HG03025 (cell line): ENCODE measurements around the gene GRPEL2.
"Not testable (repeated sequence)": the region's sequence is repeated elsewhere in the genome, so short reads cannot be mapped to it uniquely, and the experiment has no call there.

ENCODE experiments used
- ATAC-seq: cut with Tn5 transposase; IDR thresholded peaks from one replicate; pipeline ENCODE4 v1.9.1; 2021; ENCODE audit warnings: mild to moderate bottlenecking, moderate library complexity; ENCODE audit not compliant: unreplicated experiment, low FRiP score

Gene GRPEL2

DNA sequence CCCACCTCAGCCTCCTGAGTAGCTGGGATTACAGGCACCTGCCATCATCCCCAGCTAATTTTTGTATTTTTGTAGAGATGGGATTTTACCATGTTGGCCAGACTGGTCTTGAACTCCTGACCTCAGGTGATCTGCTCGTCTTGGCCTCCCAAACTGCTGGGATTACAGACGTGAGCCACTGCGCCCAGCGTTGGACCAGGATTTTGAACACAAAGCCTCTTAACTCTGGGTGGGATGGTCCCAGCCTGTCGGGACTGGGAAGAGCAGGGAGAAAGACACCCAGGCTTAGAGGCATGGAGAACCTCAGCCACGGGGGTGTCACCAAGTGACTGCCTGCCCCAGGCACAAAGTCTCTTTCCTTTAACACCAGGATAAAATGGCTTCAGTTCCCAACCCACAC is 45.8 kb downstream of the GRPEL2 start:
- not testable (repeated sequence) for ATAC-seq

DNA sequence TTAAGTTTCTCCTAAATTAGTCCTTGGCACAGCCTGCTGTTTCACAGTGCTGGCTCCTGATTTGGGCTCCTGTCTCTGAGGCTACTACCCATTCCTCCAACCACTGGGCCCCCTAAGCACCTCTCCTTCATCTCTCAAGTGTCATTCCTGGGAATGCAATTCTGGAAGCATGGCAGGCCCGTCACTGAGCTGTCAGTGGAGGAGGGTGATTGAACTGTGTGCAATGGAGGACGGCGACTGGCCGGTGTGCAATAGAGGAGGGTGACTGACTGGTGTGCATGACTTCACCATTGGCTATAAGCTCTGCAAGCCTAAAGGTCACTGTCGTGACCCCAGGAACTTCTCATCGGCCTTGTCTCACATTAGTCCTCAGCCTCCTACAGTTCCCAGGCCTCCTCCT is 46.2 kb downstream of the GRPEL2 start:
- no peak for ATAC-seq

DNA sequence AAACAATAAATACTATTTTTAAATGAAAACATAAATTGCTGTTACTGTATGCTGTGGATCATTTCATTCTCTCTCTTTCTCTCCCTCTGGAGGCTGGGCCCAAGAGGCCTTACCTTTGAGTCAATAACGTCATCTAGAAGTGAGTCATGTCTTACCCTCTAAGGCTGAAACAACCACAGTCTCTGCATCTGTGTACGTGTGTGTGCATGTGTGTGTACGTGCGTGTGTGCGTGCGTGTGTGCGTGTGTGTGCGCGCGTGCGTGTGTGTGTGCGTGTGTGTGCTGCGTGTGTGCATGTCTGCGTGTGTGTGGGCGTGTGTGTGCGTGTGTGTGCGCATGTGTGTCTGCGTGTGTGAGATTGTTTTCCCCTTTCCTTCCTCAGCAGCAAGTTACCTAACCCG is 47.4 kb downstream of the GRPEL2 start:
- ATAC-seq = no peak

DNA sequence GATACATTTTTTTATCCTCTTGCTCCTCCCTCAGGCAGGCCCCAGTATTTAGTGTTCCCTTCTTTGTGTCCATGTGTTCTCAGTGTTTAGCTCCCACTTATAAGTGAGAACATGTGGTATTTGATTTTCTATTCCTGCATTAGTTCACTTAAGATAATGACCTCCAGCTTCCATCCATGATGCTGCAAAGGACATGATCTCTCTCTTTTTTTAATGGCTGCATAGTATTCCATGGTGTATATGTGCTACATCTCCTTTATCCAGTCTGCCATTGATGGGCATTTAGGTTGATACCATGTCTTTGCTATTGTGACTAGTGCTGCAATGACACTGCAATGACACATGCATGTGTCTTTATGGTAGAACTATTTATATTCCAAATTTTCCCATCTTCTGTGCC is 49.7 kb downstream of the GRPEL2 start:
- not testable (repeated sequence) for ATAC-seq

DNA sequence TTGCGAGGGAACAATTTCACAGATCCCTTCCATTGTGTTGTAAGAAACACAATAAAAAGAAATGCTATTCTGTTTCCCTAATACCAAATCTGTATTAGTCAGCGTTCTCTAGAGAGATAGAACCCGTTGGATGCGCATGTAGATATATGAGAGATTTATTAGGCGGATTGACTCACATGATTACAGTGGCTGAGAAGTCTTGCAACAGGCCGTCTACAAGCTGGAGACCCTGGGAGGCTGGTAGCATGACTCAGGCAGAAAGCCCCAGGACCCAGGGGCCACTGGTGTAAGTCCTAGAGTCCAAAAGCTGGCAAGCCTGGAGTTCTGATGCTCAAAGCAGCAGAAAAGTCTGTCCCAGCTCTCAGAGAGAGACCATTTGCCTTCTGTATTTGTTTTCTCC is 52.2 kb downstream of the GRPEL2 start:
- no peak for ATAC-seq

DNA sequence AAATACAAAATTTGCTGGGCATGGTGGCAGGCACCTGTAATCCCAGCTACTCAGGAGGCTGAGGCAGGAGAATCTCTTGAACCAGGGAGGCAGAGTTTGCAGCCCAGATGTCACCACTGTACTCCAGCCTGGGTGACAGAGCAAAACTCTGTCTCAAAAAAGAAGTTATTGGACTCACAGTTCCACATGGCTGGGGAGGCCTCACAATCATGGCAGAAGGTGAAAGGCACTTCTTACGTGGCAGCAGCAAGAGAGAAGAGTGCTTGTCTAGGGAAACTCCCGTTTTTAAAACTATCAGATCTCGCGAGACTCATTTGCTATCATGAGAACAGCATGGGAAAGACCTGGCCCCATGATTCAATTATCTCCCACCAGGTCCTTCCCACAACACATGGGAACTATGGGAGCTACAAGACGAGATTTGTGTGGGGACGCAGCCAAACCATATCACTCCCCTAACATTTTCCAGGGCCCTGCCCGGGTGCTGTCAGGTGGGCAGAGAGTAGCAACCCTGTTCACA is 53.5 kb downstream of the GRPEL2 start:
- not testable (repeated sequence) for ATAC-seq

DNA sequence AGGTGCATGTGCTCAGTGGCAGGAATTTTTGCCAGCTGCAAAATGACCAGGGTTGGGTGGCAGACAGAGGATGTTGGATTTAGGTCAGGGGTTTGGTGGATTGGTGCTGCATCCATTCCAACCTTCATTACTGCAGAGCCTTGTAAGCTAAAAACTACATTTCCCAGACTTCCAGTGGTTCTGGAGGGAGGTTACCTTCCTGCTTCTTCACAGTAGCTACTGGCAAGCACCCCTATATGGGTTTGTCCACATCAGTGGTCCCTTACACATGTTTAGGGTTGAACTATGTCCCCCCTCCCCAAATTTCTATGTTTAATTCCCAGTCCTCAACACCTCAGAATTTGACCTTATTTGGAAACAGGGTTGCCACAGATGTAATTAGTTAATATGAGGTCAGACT is 54.5 kb downstream of the GRPEL2 start:
- no peak for ATAC-seq

DNA sequence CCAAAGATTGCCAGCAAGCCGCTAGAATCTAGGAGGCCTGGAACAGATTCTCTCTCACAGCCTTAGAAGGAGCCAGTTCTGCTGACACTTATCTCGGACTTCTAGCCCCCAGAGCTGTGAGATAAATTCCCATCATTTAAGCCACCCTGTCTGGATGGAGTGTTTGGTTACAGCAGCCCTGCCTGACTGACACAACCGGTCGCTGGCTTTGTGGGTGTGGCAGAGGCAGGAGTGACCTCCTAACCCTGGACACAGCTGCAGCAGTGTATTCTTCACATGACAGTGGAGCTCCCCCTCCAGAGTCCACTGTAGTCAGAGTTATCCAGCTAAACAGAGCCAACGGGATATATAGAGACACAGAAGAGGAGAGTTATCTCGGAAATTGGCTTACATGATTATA is 55.0 kb downstream of the GRPEL2 start:
- no peak for ATAC-seq

DNA sequence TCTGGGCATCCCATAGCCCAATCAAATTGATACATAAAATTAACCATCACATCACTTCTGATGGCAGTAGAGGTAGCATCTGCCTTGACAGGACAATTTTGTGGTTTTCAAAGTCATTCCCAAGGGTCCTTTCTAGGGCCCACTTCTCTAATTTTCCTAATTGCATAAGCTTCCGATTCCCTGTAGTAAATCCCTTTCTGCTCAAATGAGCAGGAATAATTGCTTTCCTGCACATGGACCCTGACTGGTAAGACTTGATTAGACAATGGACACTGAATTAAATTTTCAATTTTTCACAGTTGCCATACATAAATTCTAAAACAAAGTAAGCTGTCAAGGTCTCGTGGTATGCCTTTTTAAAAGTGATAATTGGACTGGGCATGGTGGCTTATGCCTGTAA is 55.8 kb downstream of the GRPEL2 start:
- ATAC-seq = no peak

DNA sequence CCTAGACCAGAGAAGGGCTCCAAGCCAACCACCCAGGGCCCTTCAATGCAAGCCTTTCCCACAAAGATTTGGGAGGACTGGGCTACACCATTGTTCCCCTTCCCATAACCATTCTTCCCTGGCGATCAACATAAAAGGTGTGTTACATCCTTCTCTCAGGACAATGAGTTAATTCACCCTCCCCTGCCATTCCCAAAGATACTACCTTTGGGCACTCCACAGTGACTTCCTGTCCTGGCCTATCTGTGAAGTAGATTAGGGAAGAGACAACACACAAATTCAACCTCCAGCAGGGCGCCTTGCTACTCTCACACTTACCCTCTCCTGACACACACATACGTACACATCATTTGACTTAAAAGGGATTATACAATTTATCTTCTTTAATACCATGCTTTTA is 57.0 kb downstream of the GRPEL2 start:
- ATAC-seq = no peak
